SHP77 treated with DMSO at 0.1 percent for 48 hours (cell line): ENCODE measurements around the gene XPC.
A peak's percentile ranks its signal among the peaks of the same experiment; 100 is the strongest.

ENCODE experiments used
- DNase-seq: peaks from one replicate; lab custom pipeline; 2025; lab: John Stamatoyannopoulos, UW

XPC gene

GRCh38 chr3:14147617-14148016, 30.8 kb downstream of the XPC start:
- no peak for DNase-seq

GRCh38 chr3:14147066-14147435, 31.4 kb downstream of the XPC start:
- no peak for DNase-seq

GRCh38 chr3:14146381-14147065, 31.9 kb downstream of the XPC start:
- no peak for DNase-seq

- DNase-seq: no peak
Measured at GRCh38 chr3:14145670-14146380, 32.6 kb downstream of the XPC start.

GRCh38 chr3:14145236-14145635, 33.2 kb downstream of the XPC start:
- no peak for DNase-seq

GRCh38 chr3:14144423-14145075, 33.9 kb downstream of the XPC start:
- peak; percentile 42 for DNase-seq

- no peak for DNase-seq
Measured at GRCh38 chr3:14143271-14144225, 34.9 kb downstream of the XPC start.

- DNase-seq: no peak
Measured at GRCh38 chr3:14142567-14143270, 35.7 kb downstream of the XPC start.

GRCh38 chr3:14141602-14142341, 36.6 kb downstream of the XPC start:
- no peak for DNase-seq

GRCh38 chr3:14141144-14141543, 37.3 kb downstream of the XPC start:
- no peak for DNase-seq

- no peak for DNase-seq
Measured at GRCh38 chr3:14140668-14141067, 37.7 kb downstream of the XPC start.

- DNase-seq: no peak
Measured at GRCh38 chr3:14139771-14140170, 38.6 kb downstream of the XPC start.

GRCh38 chr3:14138878-14139655, 39.3 kb downstream of the XPC start:
- DNase-seq: no peak

- no peak for DNase-seq
Measured at GRCh38 chr3:14138109-14138877, 40.1 kb downstream of the XPC start.

GRCh38 chr3:14137445-14137844, 41.0 kb downstream of the XPC start:
- no peak for DNase-seq

- DNase-seq: no peak
Measured at GRCh38 chr3:14137004-14137403, 41.4 kb downstream of the XPC start.

- DNase-seq: no peak
Measured at GRCh38 chr3:14135581-14135980, 42.8 kb downstream of the XPC start.

- DNase-seq: no peak
Measured at GRCh38 chr3:14134291-14134690, 44.1 kb downstream of the XPC start.

- no peak for DNase-seq
Measured at GRCh38 chr3:14133876-14134275, 44.5 kb downstream of the XPC start.
